ENCODE results near the gene RTN4.
"Not testable (repeated sequence)": the region's sequence is repeated elsewhere in the genome, so short reads cannot be mapped to it uniquely, and the experiment has no call there.

RTN4 gene

GRCh38 chr2:55050100-55050994 lies at the start of gene RTN4:
TSS of gene RTN4 (minus strand) at chr2:55050451. CDS start at chr2:55050300, 151 bp downstream.
- peak; percentile 96 for DNase-seq (ENCODE audit: low spot score)
- TF ChIP-seq CTCF (IDR thresholded peaks at IDR 0.05; ENCODE audit: extremely low read depth, missing control alignments), result no peak

GRCh38 chr2:55099493-55099877 lies 49.2 kb upstream of the RTN4 start:
- no peak for TF ChIP-seq CTCF (IDR thresholded peaks at IDR 0.05; ENCODE audit: extremely low read depth, missing control alignments)
- DNase-seq (ENCODE audit: low spot score), result no peak

- no peak for DNase-seq (ENCODE audit: low spot score)
These were observed 47.5 kb upstream of the RTN4 start for GRCh38 chr2:55097461-55098410.

GRCh38 chr2:55097082-55097460 lies 46.8 kb upstream of the RTN4 start:
- no peak for DNase-seq (ENCODE audit: low spot score)
- no peak for TF ChIP-seq CTCF (IDR thresholded peaks at IDR 0.05; ENCODE audit: extremely low read depth, missing control alignments)

More at GRCh38 chr2:55097461-55098410, 47.5 kb upstream of the RTN4 start:
- no peak for TF ChIP-seq CTCF (IDR thresholded peaks at IDR 0.05; ENCODE audit: extremely low read depth, missing control alignments)

GRCh38 chr2:55096586-55096985 lies 46.3 kb upstream of the RTN4 start:
- no peak for TF ChIP-seq CTCF (IDR thresholded peaks at IDR 0.05; ENCODE audit: extremely low read depth, missing control alignments)
- no peak for DNase-seq (ENCODE audit: low spot score)

- TF ChIP-seq CTCF (IDR thresholded peaks at IDR 0.05; ENCODE audit: extremely low read depth, missing control alignments), result no peak
- no peak for DNase-seq (ENCODE audit: low spot score)
These were observed 43.1 kb upstream of the RTN4 start for GRCh38 chr2:55093381-55093780.

GRCh38 chr2:55092439-55092838 lies 42.2 kb upstream of the RTN4 start:
- no peak for TF ChIP-seq CTCF (IDR thresholded peaks at IDR 0.05; ENCODE audit: extremely low read depth, missing control alignments)
- no peak for DNase-seq (ENCODE audit: low spot score)

- DNase-seq (ENCODE audit: low spot score), result not testable (repeated sequence)
These were observed 41.4 kb upstream of the RTN4 start for GRCh38 chr2:55091681-55092080.

Data from GM20000 (cell line).